ENCODE data around the gene CR1L. TPM values are rescaled to one million over a fixed set of nuclear protein-coding genes. Genes with fewer than 3 reads are reported as not detected.

The CR1L gene
- total and polyA plus RNA-seq, 12 donors = 0.34 to 1.1 (median 0.42) TPM; not detected in 9

- 3 to 7% methylated on average over 44 of the region's 44 CpGs for WGBS, 2 donors
- intact Hi-C loops (cut with DNase I) = no loop called here
Measured at GRCh38 chr1:207669528-207670009, 24.6 kb downstream of the CR1L start.

GRCh38 chr1:207670192-207670591, 25.3 kb downstream of the CR1L start:
- DNase-seq (no peak), ATAC-seq (no peak)
- TF ChIP-seq CTCF (IDR thresholded peaks at IDR 0.05) = no peak
- peaks cover 0 to 9% (median 0%) of the 10 kb centered on the region in 9 donors for H3K4me1 ChIP-seq
- no peak overlapping the region for H3K27ac ChIP-seq
- H3K27me3 ChIP-seq = peaks cover 0 to 81% (median 75%) of the 10 kb centered on the region in 7 donors
- no peak overlapping the region for H3K4me3 ChIP-seq
- intact Hi-C loops (cut with DNase I) = no loop called here
- WGBS, 2 donors = 62 to 78% methylated on average over 3 of the region's 3 CpGs
- peaks cover 0 to 6% (median 0%) of the 10 kb centered on the region in 11 donors for H3K9me3 ChIP-seq
- no peaks in the 10 kb centered on the region for H3K36me3 ChIP-seq

More at GRCh38 chr1:207669528-207670009, 24.6 kb downstream of the CR1L start:
- no peak for ATAC-seq
- peak overlapping the region in 2 of 10 donors; percentile 1 to 21 for H3K4me3 ChIP-seq
- H3K27ac ChIP-seq = no peak overlapping the region
- DNase-seq = no peak
- H3K27me3 ChIP-seq = peaks cover 0 to 82% (median 80%) of the 10 kb centered on the region in 7 donors
- H3K36me3 ChIP-seq = no peaks in the 10 kb centered on the region
- TF ChIP-seq CTCF (IDR thresholded peaks at IDR 0.05) = no peak
- peaks cover 0 to 6% (median 0%) of the 10 kb centered on the region in 11 donors for H3K9me3 ChIP-seq
- H3K4me1 ChIP-seq = peaks cover 0 to 9% (median 0%) of the 10 kb centered on the region in 9 donors

GRCh38 chr1:207670997-207671396, 26.1 kb downstream of the CR1L start:
- intact Hi-C loops (cut with DNase I) = no loop called here
- no peak for ATAC-seq
- peaks cover 0 to 80% (median 69%) of the 10 kb centered on the region in 7 donors for H3K27me3 ChIP-seq
- DNase-seq = no peak
- no peaks in the 10 kb centered on the region for H3K36me3 ChIP-seq
- no peak overlapping the region for H3K4me3 ChIP-seq
- H3K9me3 ChIP-seq = peaks cover 0 to 6% (median 0%) of the 10 kb centered on the region in 11 donors
- TF ChIP-seq CTCF (IDR thresholded peaks at IDR 0.05) = no peak
- peaks cover 0 to 9% (median 0%) of the 10 kb centered on the region in 9 donors for H3K4me1 ChIP-seq
- H3K27ac ChIP-seq = no peak overlapping the region
- WGBS, 2 donors = 42 to 45% methylated on average over 3 of the region's 3 CpGs

- Histone ChIP-seq H3K27ac (no peak overlapping the region), H3K4me1 (peaks cover 0 to 9% (median 0%) of the 10 kb centered on the region in 9 donors), H3K27me3 (peaks cover 0 to 64% (median 54%) of the 10 kb centered on the region in 7 donors), H3K9me3 (no peaks in the 10 kb centered on the region), H3K36me3 (no peaks in the 10 kb centered on the region), H3K4me3 (no peak overlapping the region)
- TF ChIP-seq CTCF (IDR thresholded peaks at IDR 0.05) = peak in 4 of 9 donors; percentile 18 to 30 (median 20)
- 26% methylated on average over 5 of the region's 5 CpGs for WGBS, 2 donors
- DNase-seq (no peak), ATAC-seq (no peak)
- intact Hi-C loops (cut with DNase I) = no loop called here
Measured at GRCh38 chr1:207672522-207673130, 27.7 kb downstream of the CR1L start.

Data from heart right ventricle (tissue), 16 donors.